Measurements from ENCODE around the gene CLEC5A. TPM values are rescaled to one million over a fixed set of nuclear protein-coding genes. Genes with fewer than 3 reads are reported as not detected.

Gene CLEC5A
- polyA plus RNA-seq, 12 donors, result 0.13 to 2.3 (median 0.25) TPM; not detected in 2

Other genes with a start within 250 kb of the CLEC5A start
- 10 to 100 TPM in 5 of 12 donors, 1 to 10 TPM in 6, not detected in 1; 6.9 to 14.6 (median 9.2) TPM for gene DENND11, start 244.8 kb downstream of the CLEC5A start, polyA plus RNA-seq (ENCODE audit: insufficient read length in 12 of 12)
- under 1 TPM in 8 of 12 donors, not detected in 4; 0.04 to 0.33 (median 0.19) TPM for gene WEE2, start 238.6 kb downstream of the CLEC5A start, polyA plus RNA-seq (ENCODE audit: insufficient read length in 12 of 12)
- gene SSBP1, start 208.6 kb downstream of the CLEC5A start, polyA plus RNA-seq (ENCODE audit: insufficient read length in 12 of 12), result 100 to 1,000 TPM in 8 of 12 donors, 10 to 100 TPM in 3, not detected in 1; 83.1 to 126 (median 109) TPM
- under 1 TPM in 9 of 12 donors, not detected in 3; 0.14 to 0.60 (median 0.35) TPM for gene TAS2R3, start 182.9 kb downstream of the CLEC5A start, polyA plus RNA-seq (ENCODE audit: insufficient read length in 12 of 12)
- 1 to 10 TPM in 6 of 12 donors, under 1 TPM in 4, not detected in 2; 0.38 to 2.9 (median 1.1) TPM for gene TAS2R4, start 170.3 kb downstream of the CLEC5A start, polyA plus RNA-seq (ENCODE audit: insufficient read length in 12 of 12)
- gene TAS2R5, start 156.8 kb downstream of the CLEC5A start, polyA plus RNA-seq (ENCODE audit: insufficient read length in 12 of 12), result 1 to 10 TPM in 6 of 12 donors, under 1 TPM in 4, not detected in 2; 0.71 to 5.5 (median 1.8) TPM
- gene PRSS37, start 105.5 kb downstream of the CLEC5A start, polyA plus RNA-seq (ENCODE audit: insufficient read length in 12 of 12), result under 1 TPM in 6 of 12 donors, not detected in 6; 0.11 to 0.34 (median 0.21) TPM
- not detected for gene OR9A4, start 30.6 kb downstream of the CLEC5A start, polyA plus RNA-seq (ENCODE audit: insufficient read length in 12 of 12)
- under 1 TPM in 8 of 12 donors, not detected in 4; 0.14 to 0.38 (median 0.22) TPM for gene TAS2R38, start 26.8 kb upstream of the CLEC5A start, polyA plus RNA-seq (ENCODE audit: insufficient read length in 12 of 12)
- 1 to 10 TPM in 1 of 12 donors, under 1 TPM in 9, not detected in 2; 0.10 to 1.5 (median 0.20) TPM for gene MGAM, start 48.9 kb upstream of the CLEC5A start, polyA plus RNA-seq (ENCODE audit: insufficient read length in 12 of 12)
- 1 to 10 TPM in 1 of 12 donors, under 1 TPM in 8, not detected in 3; 0.03 to 1.3 (median 0.04) TPM for gene MGAM2, start 164.7 kb upstream of the CLEC5A start, polyA plus RNA-seq (ENCODE audit: insufficient read length in 12 of 12)

Measured in muscle of arm (tissue), 12 donors.